GM12892 (cell line): ENCODE data around the gene LMX1A.

Experiments used
- POLR2A ChIP-seq: IDR thresholded peaks from 2 replicates; pipeline ENCODE4 v1.6.1; 2011; ENCODE audit warnings: low read depth, low read length, control low read depth
- TAF1 ChIP-seq: IDR thresholded peaks from 2 replicates; pipeline ENCODE4 v1.6.1; 2011; ENCODE audit warnings: low read depth, mild to moderate bottlenecking, control low read depth, low read length, borderline replicate concordance

- TF ChIP-seq POLR2A (no peak), TAF1 (no peak)
Observed at GRCh38 chr1:165222580-165222979, 133.9 kb downstream of the LMX1A start.
